ENCODE results near the gene AHI1. TPM values are rescaled to one million over a fixed set of nuclear protein-coding genes. Genes with fewer than 3 reads are reported as not detected.

The AHI1 gene
- total RNA-seq (10 to 100 TPM; 36.5 to 89.9 (median 71.3) TPM), polyA plus RNA-seq (10 to 100 TPM in 1 of 3 donors, 1 to 10 TPM in 2; 3.7 to 10.3 (median 5.2) TPM)
- long read RNA-seq, donor 1, partial matches to known transcripts = 0 of 2 reads
- long read RNA-seq, donor 1, other reads (novel, unspliced or antisense) = 0 of 2 reads
- long read RNA-seq, donor 2, full-length matches to known transcripts = 8 of 8 reads
- long read RNA-seq, donor 2, partial matches to known transcripts = 0 of 8 reads
- long read RNA-seq, donor 2, other reads (novel, unspliced or antisense) = 0 of 8 reads
- long read RNA-seq, donor 3, partial matches to known transcripts = 0 of 2 reads
- long read RNA-seq, donor 3, other reads (novel, unspliced or antisense) = 0 of 2 reads
- long read RNA-seq, donor 4 = 0 reads
- long read RNA-seq, donor 5, partial matches to known transcripts = 0 of 1 reads
- long read RNA-seq, donor 5, other reads (novel, unspliced or antisense) = 0 of 1 reads
- long read RNA-seq, donor 6, transcript AHI1-209 (3 exons, 900 nt) = major isoform, 6 of 14 reads
- long read RNA-seq, donor 6, transcript AHI1-207 (2 exons, 421 nt) = minor isoform, 5 of 14 reads
- long read RNA-seq, donor 6, partial matches to known transcripts = 0 of 14 reads
- long read RNA-seq, donor 6, other reads (novel, unspliced or antisense) = 0 of 14 reads
- long read RNA-seq, donor 7 = 0 reads
- long read RNA-seq, donor 8, partial matches to known transcripts = 0 of 1 reads
- long read RNA-seq, donor 8, other reads (novel, unspliced or antisense) = 0 of 1 reads
- long read RNA-seq, donor 9 = 0 reads
- long read RNA-seq, donor 10, partial matches to known transcripts = 0 of 2 reads
- long read RNA-seq, donor 10, other reads (novel, unspliced or antisense) = 0 of 2 reads

DNA sequence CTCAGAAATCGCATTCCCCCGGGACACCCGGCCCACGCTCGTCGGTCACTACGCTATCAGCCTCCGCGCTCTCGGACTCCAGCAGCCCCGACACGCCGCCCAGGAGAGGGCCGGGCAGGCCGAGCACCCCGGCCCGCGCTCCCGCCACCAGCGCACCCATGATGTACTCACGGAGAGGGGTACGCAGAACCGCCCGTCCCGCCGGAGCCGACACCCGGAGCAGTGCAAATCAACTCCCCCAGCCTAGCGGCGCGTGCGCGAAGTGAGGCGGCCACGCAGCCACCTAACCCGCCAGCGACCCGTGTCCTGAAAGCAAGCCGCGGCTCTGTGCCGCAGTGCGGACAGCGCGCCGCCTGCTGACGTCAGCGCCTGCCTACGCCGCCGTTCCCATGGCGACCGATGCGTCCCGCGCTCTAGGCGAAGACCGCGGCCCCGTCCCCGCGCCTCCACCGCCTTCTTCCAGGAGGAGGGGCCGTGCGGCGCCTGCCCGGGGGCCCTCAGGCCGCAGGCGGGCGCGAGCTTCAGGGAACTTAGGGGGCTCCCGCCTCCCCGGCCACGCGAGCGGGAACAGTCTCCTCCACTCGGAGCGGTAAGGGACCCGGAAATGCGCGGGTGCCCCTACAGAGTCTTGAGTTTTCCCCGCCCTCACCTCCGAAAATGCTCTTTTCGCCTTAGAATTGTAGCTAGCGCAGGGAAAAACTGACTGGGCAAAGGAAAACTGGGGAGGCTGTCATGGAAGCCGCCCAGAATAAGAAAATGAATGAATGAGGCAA, at the start of gene AHI1:
AHI1 (minus strand) TSS at position 329 of the 773 bp plus-strand sequence. CDS start 5,503 bp downstream, outside the sequence.
- H3K36me3 ChIP-seq = peaks cover 0 to 7% (median 0%) of the 10 kb centered on the region in 4 donors
- peak; percentile 96 to 99 for DNase-seq
- H3K27ac ChIP-seq = peak within 1 kb of the TSS; percentile 92 to 99 (median 97)
- H3K27me3 ChIP-seq = no peaks in the 10 kb centered on the region
- WGBS, 5 donors = 0% methylated on average over 29 to 85 of the region's 85 CpGs
- peak within 1 kb of the TSS; percentile 60 to 74 (median 68) for H3K4me3 ChIP-seq
- H3K4me1 ChIP-seq = peaks cover 5 to 37% (median 22%) of the 10 kb centered on the region in 4 donors
- TF ChIP-seq POLR2AphosphoS5 (IDR thresholded peaks at IDR 0.05) (peak; percentile 87 to 97 (median 96)), EP300 (IDR thresholded peaks at IDR 0.05) (no peak), CTCF (IDR thresholded peaks at IDR 0.05) (peak in 1 of 7 experiments; percentile 19), POLR2A (IDR thresholded peaks at IDR 0.05) (peak in 1 of 4 donors; percentile 43)
- intact Hi-C loops (cut with DNase I; ENCODE audit: low total_unique reads) = no loop called here
- no peaks in the 10 kb centered on the region for H3K9me3 ChIP-seq

DNA sequence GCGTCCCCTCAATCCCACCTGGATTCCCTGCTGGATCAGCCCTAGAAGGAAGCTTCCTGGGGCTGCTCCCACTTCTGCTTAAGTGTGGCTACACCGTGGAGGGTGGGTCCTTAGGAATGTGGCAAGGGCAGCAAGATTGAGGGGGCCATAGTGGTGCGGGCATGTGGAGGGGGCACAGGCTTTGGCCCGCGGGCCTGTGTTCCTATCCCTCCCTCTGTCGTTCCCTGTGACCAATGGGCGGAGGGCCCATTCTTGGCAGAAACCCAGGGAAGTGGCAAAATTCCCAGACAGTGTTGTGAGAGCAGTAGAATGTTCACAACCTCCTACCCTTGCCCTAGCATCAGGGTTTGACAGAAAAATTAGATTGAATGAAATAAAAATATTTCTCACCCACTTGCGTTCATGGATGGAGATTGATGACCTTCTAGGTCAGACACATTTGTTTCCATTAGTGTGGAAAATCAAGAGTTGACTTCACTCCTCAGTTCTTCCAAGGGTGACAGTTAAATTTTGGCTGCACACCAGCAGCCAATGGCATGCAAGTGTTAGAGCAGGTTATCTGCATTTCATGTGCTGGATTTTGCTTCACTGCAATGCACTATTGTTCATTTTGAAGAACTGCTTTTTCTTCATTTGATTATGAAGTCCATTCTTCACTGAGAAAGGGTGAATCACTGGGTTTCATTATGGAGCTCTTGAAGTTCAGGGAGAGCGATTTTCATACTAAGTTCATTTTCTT, 49.3 kb upstream of the AHI1 start:
- no peak for DNase-seq
- WGBS, 5 donors = 70 to 86% (median 78%) methylated on average over 8 to 9 of the region's 9 CpGs
- H3K4me1 ChIP-seq = no peaks in the 10 kb centered on the region

GRCh38 chr6:135546206-135546605, 48.7 kb upstream of the AHI1 start:
- intact Hi-C loops (cut with DNase I; ENCODE audit: low total_unique reads) = no loop called here
- H3K4me1 ChIP-seq = no peaks in the 10 kb centered on the region
- DNase-seq = no peak
- no peak for TF ChIP-seq POLR2A (IDR thresholded peaks at IDR 0.05)
- TF ChIP-seq POLR2AphosphoS5 (IDR thresholded peaks at IDR 0.05) = no peak
- no peak for TF ChIP-seq EP300 (IDR thresholded peaks at IDR 0.05)
- no peak for TF ChIP-seq CTCF (IDR thresholded peaks at IDR 0.05)
- no peaks in the 10 kb centered on the region for H3K9me3 ChIP-seq
- H3K4me3 ChIP-seq = no peak overlapping the region
- no peaks in the 10 kb centered on the region for H3K27me3 ChIP-seq
- 76 to 94% (median 86%) methylated on average over 2 of the region's 2 CpGs for WGBS, 5 donors
- H3K27ac ChIP-seq = no peak overlapping the region
- H3K36me3 ChIP-seq = no peaks in the 10 kb centered on the region

More for the DNA sequence above, 49.3 kb upstream of the AHI1 start:
- TF ChIP-seq POLR2A (IDR thresholded peaks at IDR 0.05) (no peak), CTCF (IDR thresholded peaks at IDR 0.05) (no peak), EP300 (IDR thresholded peaks at IDR 0.05) (no peak), POLR2AphosphoS5 (IDR thresholded peaks at IDR 0.05) (no peak)
- Histone ChIP-seq H3K9me3 (no peaks in the 10 kb centered on the region), H3K27me3 (no peaks in the 10 kb centered on the region), H3K27ac (no peak overlapping the region), H3K4me3 (no peak overlapping the region), H3K36me3 (no peaks in the 10 kb centered on the region)
- intact Hi-C loops (cut with DNase I; ENCODE audit: low total_unique reads) = no loop called here

All from stomach (tissue), 19 donors.